ENCODE measurements around the gene FNDC10. TPM values are rescaled to one million over a fixed set of nuclear protein-coding genes. Genes with fewer than 3 reads are reported as not detected.
A peak's percentile ranks its signal among the peaks of the same experiment; 100 is the strongest.

FNDC10 gene
- total RNA-seq, 1 experiment from 2014 or later: 15.2 TPM

- H3K27me3 Mint-ChIP-seq (ENCODE audit: low read depth): no peaks in the 10 kb centered on the region; the same call in 1 of the 2 replicates
- Histone ChIP-seq H3K4me2 (ENCODE audit: insufficient read depth, insufficient read length, low read length) (no peak overlapping the region), H3K23ac (ENCODE audit: insufficient read length, low read depth, low read length) (no peak overlapping the region), H2BK20ac (ENCODE audit: low read depth, low read length, poor library complexity, severe bottlenecking) (no peak overlapping the region), H3K4me1 (ENCODE audit: insufficient read depth, low read length) (peaks cover 5% of the 10 kb centered on the region; the same call in 1 of the 2 replicates), H3K27ac (ENCODE audit: insufficient read length, low read depth, low read length) (no peak overlapping the region), H2BK5ac (ENCODE audit: insufficient read length, low read length) (no peak overlapping the region), H3T11ph (ENCODE audit: low read length) (no peak overlapping the region), H4K5ac (ENCODE audit: insufficient read length, low read depth, low read length) (no peak overlapping the region), H3K23me2 (ENCODE audit: insufficient read length, low read depth, low read length, poor library complexity, severe bottlenecking) (peaks cover 15% of the 10 kb centered on the region), H3K9me3 (ENCODE audit: control insufficient read depth, low read depth, low read length) (no peaks in the 10 kb centered on the region), H2AK5ac (ENCODE audit: insufficient read length, low read length) (no peak overlapping the region), H2BK12ac (ENCODE audit: insufficient read length, low read depth, low read length) (no peak overlapping the region), H3K27me3 (ENCODE audit: insufficient read depth, low read length) (no peaks in the 10 kb centered on the region), H4K91ac (ENCODE audit: insufficient read length, low read depth, low read length) (no peak overlapping the region), H2BK15ac (ENCODE audit: low read depth, low read length) (no peak overlapping the region), H3K79me1 (ENCODE audit: insufficient read depth, low read depth, low read length, poor library complexity, severe bottlenecking) (no peaks in the 10 kb centered on the region), H3K79me2 (ENCODE audit: insufficient read depth, low read length) (no peaks in the 10 kb centered on the region), H3K18ac (ENCODE audit: insufficient read length, low read depth, low read length) (no peak overlapping the region), H3K4ac (ENCODE audit: low read depth, low read length) (no peak overlapping the region), H4K20me1 (ENCODE audit: control insufficient read depth, insufficient read depth, insufficient read length) (no peaks in the 10 kb centered on the region), H3K9ac (ENCODE audit: extremely low read depth, insufficient read length, low read length) (no peak overlapping the region), H2AFZ (ENCODE audit: low read length) (no peak overlapping the region), H3K56ac (ENCODE audit: insufficient read length, low read depth, low read length) (no peak overlapping the region), H2BK120ac (ENCODE audit: low read depth, low read length, poor library complexity, severe bottlenecking) (no peak overlapping the region), H3K14ac (ENCODE audit: insufficient read depth, low read length) (no peak overlapping the region), H4K8ac (replicated peaks; ENCODE audit: insufficient read length, low read depth, low read length) (no peak overlapping the region)
- DNase-seq: no peak
- no peak for TF ChIP-seq CTCF (conservative IDR thresholded peaks at IDR 0.05)
- peaks cover 16 to 19% of the 10 kb centered on the region in 2 experiments for H3K4me1 Mint-ChIP-seq
- H3K36me3 Mint-ChIP-seq (ENCODE audit: insufficient read depth in 1 of 3, low read depth in 3 of 3): peaks cover 2 to 15% (median 6%) of the 10 kb centered on the region in 3 experiments; a peak in 6 of 7 replicates
- no peaks in the 10 kb centered on the region; a peak in 1 of 5 replicates for H3K9me3 Mint-ChIP-seq
- WGBS (ENCODE audit: extremely low coverage, insufficient read length, low lambda C conversion rate): no CpG with 5 or more reads among the region's 6 CpGs
- H3K4me3 Mint-ChIP-seq: peak overlapping the region; percentile 21 to 74; a peak in 3 of 5 replicates
- no peak overlapping the region for H3K27ac Mint-ChIP-seq
Observed at GRCh38 chr1:1617925-1618324, 18.0 kb upstream of the FNDC10 start.
